ENCODE results near the gene PLXNA4. TPM values are rescaled to one million over a fixed set of nuclear protein-coding genes. Genes with fewer than 3 reads are reported as not detected.
A peak's percentile ranks its signal among the peaks of the same experiment; 100 is the strongest.

Gene PLXNA4
- total and polyA plus RNA-seq, 4 donors = 0.63 to 4.6 (median 2.1) TPM

- 76 to 84% methylated on average over 9 of the region's 9 CpGs for WGBS, 2 donors
- H3K4me3 ChIP-seq = no peak overlapping the region
- H3K27me3 ChIP-seq (ENCODE audit: control insufficient read depth in 3 of 3, insufficient read depth in 3 of 3, low read length in 2 of 3) = peaks cover 0 to 12% (median 2%) of the 10 kb centered on the region in 3 donors
- ATAC-seq (ENCODE audit: insufficient read depth, low FRiP score) (no peak), DNase-seq (no peak)
- H3K9ac ChIP-seq (ENCODE audit: insufficient read depth in 1 of 2, low read length in 2 of 2) = no peak overlapping the region
- H3K27ac ChIP-seq (ENCODE audit: low read depth in 1 of 2, low read length in 1 of 2) = no peak overlapping the region
- no peaks in the 10 kb centered on the region for H3K36me3 ChIP-seq (ENCODE audit: control insufficient read depth in 4 of 4, insufficient read depth in 4 of 4, low read length in 4 of 4)
- peaks cover 0 to 5% (median 0%) of the 10 kb centered on the region in 5 donors for H3K4me1 ChIP-seq (ENCODE audit: control insufficient read depth in 5 of 5, insufficient read depth in 5 of 5, low read length in 5 of 5)
- H3K9me3 ChIP-seq (ENCODE audit: control insufficient read depth in 4 of 4, insufficient read depth in 3 of 4, low read length in 3 of 4) = peaks cover 0 to 2% (median 0%) of the 10 kb centered on the region in 4 donors
- no peak for TF ChIP-seq CTCF (IDR thresholded peaks at IDR 0.05; ENCODE audit: control extremely low read depth, extremely low read depth)
Measured at GRCh38 chr7:132145063-132145462, 431.2 kb downstream of the PLXNA4 start.

- WGBS, 2 donors = 67 to 75% methylated on average over 3 of the region's 3 CpGs
- H3K27me3 ChIP-seq (ENCODE audit: control insufficient read depth in 3 of 3, insufficient read depth in 3 of 3, low read length in 2 of 3) = peaks cover 0 to 12% (median 0%) of the 10 kb centered on the region in 3 donors
- ATAC-seq (ENCODE audit: insufficient read depth, low FRiP score) = no peak
- H3K9ac ChIP-seq (ENCODE audit: insufficient read depth in 1 of 2, low read length in 2 of 2) = no peak overlapping the region
- no peak for TF ChIP-seq CTCF (IDR thresholded peaks at IDR 0.05; ENCODE audit: control extremely low read depth, extremely low read depth)
- DNase-seq = no peak
- H3K36me3 ChIP-seq (ENCODE audit: control insufficient read depth in 4 of 4, insufficient read depth in 4 of 4, low read length in 4 of 4) = no peaks in the 10 kb centered on the region
- H3K4me3 ChIP-seq = no peak overlapping the region
- H3K27ac ChIP-seq (ENCODE audit: low read depth in 1 of 2, low read length in 1 of 2) = no peak overlapping the region
- peaks cover 0 to 5% (median 0%) of the 10 kb centered on the region in 5 donors for H3K4me1 ChIP-seq (ENCODE audit: control insufficient read depth in 5 of 5, insufficient read depth in 5 of 5, low read length in 5 of 5)
- H3K9me3 ChIP-seq (ENCODE audit: control insufficient read depth in 4 of 4, insufficient read depth in 3 of 4, low read length in 3 of 4) = peaks cover 0 to 2% (median 0%) of the 10 kb centered on the region in 4 donors
Measured at GRCh38 chr7:132142006-132142405, 434.3 kb downstream of the PLXNA4 start.

GRCh38 chr7:132141109-132141508 lies 435.2 kb downstream of the PLXNA4 start:
- no peak overlapping the region for H3K27ac ChIP-seq (ENCODE audit: low read depth in 1 of 2, low read length in 1 of 2)
- WGBS, 2 donors = 58 to 80% methylated on average over 3 of the region's 3 CpGs

More at GRCh38 chr7:132141109-132141508, 435.2 kb downstream of the PLXNA4 start:
- no peak overlapping the region for H3K4me3 ChIP-seq
- H3K27me3 ChIP-seq (ENCODE audit: control insufficient read depth in 3 of 3, insufficient read depth in 3 of 3, low read length in 2 of 3) = peaks cover 0 to 10% (median 0%) of the 10 kb centered on the region in 3 donors
- TF ChIP-seq CTCF (IDR thresholded peaks at IDR 0.05; ENCODE audit: control extremely low read depth, extremely low read depth) = no peak
- no peak overlapping the region for H3K9ac ChIP-seq (ENCODE audit: insufficient read depth in 1 of 2, low read length in 2 of 2)
- peaks cover 0 to 5% (median 0%) of the 10 kb centered on the region in 5 donors for H3K4me1 ChIP-seq (ENCODE audit: control insufficient read depth in 5 of 5, insufficient read depth in 5 of 5, low read length in 5 of 5)
- H3K36me3 ChIP-seq (ENCODE audit: control insufficient read depth in 4 of 4, insufficient read depth in 4 of 4, low read length in 4 of 4) = no peaks in the 10 kb centered on the region
- DNase-seq (peak in 1 of 3 donors; percentile 25), ATAC-seq (ENCODE audit: insufficient read depth, low FRiP score) (no peak)
- H3K9me3 ChIP-seq (ENCODE audit: control insufficient read depth in 4 of 4, insufficient read depth in 3 of 4, low read length in 3 of 4) = peaks cover 0 to 2% (median 0%) of the 10 kb centered on the region in 4 donors
